Activated CD8-positive, alpha-beta T cell treated with anti-CD3 and anti-CD28 coated beads for 36 hours (primary cell): Measurements from ENCODE around the gene ELL. TPM values are rescaled to one million over a fixed set of nuclear protein-coding genes. Genes with fewer than 3 reads are reported as not detected.

Experiments used
- ATAC-seq: fragments of 200-7000 bp; cut with Tn5 transposase; one replicate; pipeline ENCODE4 v1.10.0; 2021; ENCODE audit warnings: mild to moderate bottlenecking, moderate library complexity
- CTCF ChIA-PET: fragments of 350-600 bp; sonication (Branson Sonifier 250); formaldehyde crosslinking; loops from one replicate; lab custom pipeline; 2021; ENCODE audit warnings: antibody characterized with exemption; lab: Charles Lee
- POLR2A ChIA-PET: fragments of 350-600 bp; sonication (Branson Sonifier 250); formaldehyde crosslinking; loops from one replicate; lab custom pipeline; 2021; ENCODE audit warnings: antibody characterized with exemption; lab: Charles Lee
- DNase-seq: peaks from one replicate; pipeline ENCODE4 v3.0.0-alpha.2; 2020
- H3K27ac Mint-ChIP-seq: one replicate; pipeline ENCODE4 v1.8.0; 2021; ENCODE audit warnings: mild to moderate bottlenecking, mixed read lengths
- H3K27me3 Mint-ChIP-seq: one replicate; pipeline ENCODE4 v1.8.0; 2021; ENCODE audit warnings: mixed read lengths
- H3K36me3 Mint-ChIP-seq: one replicate; pipeline ENCODE4 v1.8.0; 2021; ENCODE audit warnings: low read depth, mixed read lengths
- H3K4me1 Mint-ChIP-seq: one replicate; pipeline ENCODE4 v1.8.0; 2021; ENCODE audit warnings: low read depth, mixed read lengths
- H3K4me3 Mint-ChIP-seq: one replicate; pipeline ENCODE4 v1.8.0; 2021; ENCODE audit warnings: mild to moderate bottlenecking, moderate library complexity, mixed read lengths
- H3K9me3 Mint-ChIP-seq: one replicate; pipeline ENCODE4 v1.8.0; 2021; ENCODE audit warnings: mixed read lengths
- CTCF ChIP-seq: fragments of 200-600 bp; IDR thresholded peaks from one replicate; pipeline ENCODE4 v1.8.0; 2022; ENCODE audit warnings: antibody characterized with exemption, mild to moderate bottlenecking
- intact Hi-C: fragments of 100-400 bp; cut with micrococcal nuclease; formaldehyde crosslinking; loops from one replicate; pipeline ENCODE4 v1.10.0; 2022
- total RNA-seq, 2 experiments: library from RNA; stranded (reverse); gene quantifications; one replicate each; pipeline ENCODE4 v1.2.3, GENCODE V29; 2021

ELL gene
- total RNA-seq, 2 experiments from 2014 or later: 20.1 to 21.9 TPM

- Mint-ChIP-seq H3K27ac (no peak overlapping the region), H3K4me1 (no peaks in the 10 kb centered on the region), H3K9me3 (no peaks in the 10 kb centered on the region), H3K4me3 (no peak overlapping the region), H3K27me3 (peaks cover 8% of the 10 kb centered on the region), H3K36me3 (no peaks in the 10 kb centered on the region)
- POLR2A ChIA-PET: no interaction called here
- intact Hi-C loops: no loop called here
- CTCF ChIA-PET: interaction anchor here (0.9 to 2.2 kb wide), 5 partner anchors 9 to 42 kb away, joined by 3 to 10 read pairs (median 4); no protein-coding TSS in a partner anchor
- DNase-seq: peak; percentile 21
- TF ChIP-seq CTCF: no peak
- ATAC-seq: peak; percentile 42
Observed at GRCh38 chr19:18401580-18402112, 120.2 kb downstream of the ELL start.

- POLR2A ChIA-PET: interaction anchor here (1.0 to 1.6 kb wide), 2 partner anchors 10 to 19 kb away, joined by 3 read pairs; no protein-coding TSS in a partner anchor
- no peaks in the 10 kb centered on the region for H3K4me1 Mint-ChIP-seq
- CTCF ChIA-PET: interaction anchor here (1.4 to 2.8 kb wide), 2 partner anchors 10 to 23 kb away, joined by 3 to 17 read pairs; no protein-coding TSS in a partner anchor
- H3K27me3 Mint-ChIP-seq: peaks cover 11% of the 10 kb centered on the region
- intact Hi-C loops: no loop called here
- no peak overlapping the region for H3K27ac Mint-ChIP-seq
- ATAC-seq (no peak), DNase-seq (no peak)
- no peak overlapping the region for H3K4me3 Mint-ChIP-seq
- no peaks in the 10 kb centered on the region for H3K9me3 Mint-ChIP-seq
- no peaks in the 10 kb centered on the region for H3K36me3 Mint-ChIP-seq
- no peak for TF ChIP-seq CTCF
Observed at GRCh38 chr19:18399008-18399407, 122.9 kb downstream of the ELL start.

- POLR2A ChIA-PET: interaction anchor here (1.0 to 1.2 kb wide), 3 partner anchors 21 to 117 kb away, joined by 3 read pairs; no protein-coding TSS in a partner anchor
- no peaks in the 10 kb centered on the region for H3K4me1 Mint-ChIP-seq
- CTCF ChIA-PET: interaction anchor here (1.0 to 2.8 kb wide), 4 partner anchors 9 to 48 kb away, joined by 3 to 17 read pairs (median 4); partner anchors contain the start of gene SSBP4
- no peak within 1 kb of the TSS for H3K27ac Mint-ChIP-seq
- no peaks in the 10 kb centered on the region for H3K9me3 Mint-ChIP-seq
- peaks cover 12% of the 10 kb centered on the region for H3K27me3 Mint-ChIP-seq
- no peaks in the 10 kb centered on the region for H3K36me3 Mint-ChIP-seq
- H3K4me3 Mint-ChIP-seq: no peak within 1 kb of the TSS
- ATAC-seq (peak; percentile 79), DNase-seq (peak; percentile 37)
- no peak for TF ChIP-seq CTCF
- intact Hi-C loops: no loop called here
Observed at GRCh38 chr19:18397242-18398202, 124.3 kb downstream of the ELL start, which contains the start of gene LRRC25. LRRC25 (minus strand) TSS chr19:18397622; CDS start chr19:18396963, 659 bp downstream.

- no peaks in the 10 kb centered on the region for H3K9me3 Mint-ChIP-seq
- peaks cover 12% of the 10 kb centered on the region for H3K27me3 Mint-ChIP-seq
- no peak for ATAC-seq
- no peak for DNase-seq
- intact Hi-C loops: no loop called here
- H3K36me3 Mint-ChIP-seq: no peaks in the 10 kb centered on the region
- no peak overlapping the region for H3K4me3 Mint-ChIP-seq
- no peaks in the 10 kb centered on the region for H3K4me1 Mint-ChIP-seq
- ChIA-PET POLR2A (interaction anchor here (1.0 to 1.1 kb wide), 2 partner anchors 53 to 117 kb away, joined by 3 to 4 read pairs; no protein-coding TSS in a partner anchor), CTCF (interaction anchor here (2.8 kb wide), 1 partner anchor 8 kb away, joined by 17 read pairs; no protein-coding TSS in a partner anchor)
- no peak overlapping the region for H3K27ac Mint-ChIP-seq
- TF ChIP-seq CTCF: no peak
Observed at GRCh38 chr19:18396471-18397241, 125.2 kb downstream of the ELL start.
